Measurements from ENCODE around the gene RBMX2.

DNA sequence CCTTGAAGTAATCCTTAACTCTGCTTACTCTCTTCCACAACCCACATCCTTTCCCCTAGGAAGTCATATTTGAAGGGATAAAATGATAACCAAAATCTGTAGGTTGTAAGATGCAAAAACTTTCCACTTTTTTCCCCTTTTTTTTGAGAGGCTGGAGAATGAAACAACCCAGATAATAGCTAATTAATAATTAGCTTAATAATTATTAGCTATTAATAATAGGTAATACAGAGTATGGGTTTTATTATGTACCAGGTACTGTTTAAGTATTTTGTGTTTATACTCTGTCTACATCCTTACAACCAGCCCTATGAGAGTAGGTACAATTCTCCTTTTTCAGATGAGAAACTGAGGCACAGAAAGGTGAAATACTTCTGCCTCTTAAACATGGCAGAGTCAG lies 25.7 kb upstream of the RBMX2 start:
- TF ChIP-seq EP300 (IDR thresholded peaks at IDR 0.05; ENCODE audit: low read depth in 2 of 2, low read length in 2 of 2) (no peak), EP300 (CRISPR knock-in tag; IDR thresholded peaks at IDR 0.05; ENCODE audit: borderline replicate concordance) (no peak), ZBTB20 (CRISPR knock-in tag; IDR thresholded peaks at IDR 0.05; ENCODE audit: borderline replicate concordance, low read depth) (no peak), NAIF1 (CRISPR knock-in tag; IDR thresholded peaks at IDR 0.05; ENCODE audit: borderline replicate concordance) (no peak), ZFP36L1 (CRISPR knock-in tag; IDR thresholded peaks at IDR 0.05) (no peak)
- TF ChIP-seq, protein P1, sequence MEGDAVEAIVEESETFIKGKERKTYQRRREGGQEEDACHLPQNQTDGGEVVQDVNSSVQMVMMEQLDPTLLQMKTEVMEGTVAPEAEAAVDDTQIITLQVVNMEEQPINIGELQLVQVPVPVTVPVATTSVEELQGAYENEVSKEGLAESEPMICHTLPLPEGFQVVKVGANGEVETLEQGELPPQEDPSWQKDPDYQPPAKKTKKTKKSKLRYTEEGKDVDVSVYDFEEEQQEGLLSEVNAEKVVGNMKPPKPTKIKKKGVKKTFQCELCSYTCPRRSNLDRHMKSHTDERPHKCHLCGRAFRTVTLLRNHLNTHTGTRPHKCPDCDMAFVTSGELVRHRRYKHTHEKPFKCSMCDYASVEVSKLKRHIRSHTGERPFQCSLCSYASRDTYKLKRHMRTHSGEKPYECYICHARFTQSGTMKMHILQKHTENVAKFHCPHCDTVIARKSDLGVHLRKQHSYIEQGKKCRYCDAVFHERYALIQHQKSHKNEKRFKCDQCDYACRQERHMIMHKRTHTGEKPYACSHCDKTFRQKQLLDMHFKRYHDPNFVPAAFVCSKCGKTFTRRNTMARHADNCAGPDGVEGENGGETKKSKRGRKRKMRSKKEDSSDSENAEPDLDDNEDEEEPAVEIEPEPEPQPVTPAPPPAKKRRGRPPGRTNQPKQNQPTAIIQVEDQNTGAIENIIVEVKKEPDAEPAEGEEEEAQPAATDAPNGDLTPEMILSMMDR (CRISPR knock-in tag; IDR thresholded peaks at IDR 0.05) = no peak
